Astrocyte of the spinal cord (primary cell): ENCODE measurements around the gene BPIFB3.
"Not testable (repeated sequence)": the region's sequence is repeated elsewhere in the genome, so short reads cannot be mapped to it uniquely, and the experiment has no call there.

ENCODE experiments used
- DNase-seq: peaks from one replicate; pipeline ENCODE4 v3.0.0; 2011; ENCODE audit warnings: low read depth, low spot score
- H3K4me3 ChIP-seq: 2 replicates; pipeline ENCODE4 v1.5.1; 2011; ENCODE audit warnings: low read depth, mild to moderate bottlenecking, low read length, moderate library complexity
- CTCF ChIP-seq: IDR thresholded peaks from 2 replicates; pipeline ENCODE4 v1.5.1; 2012; ENCODE audit warnings: low read depth, mild to moderate bottlenecking, low read length, inconsistent platforms
- in situ Hi-C: cut with HindIII; loops from 2 replicates; pipeline ENCODE4 v1.10.0; 2017; ENCODE audit warnings: low sequenced_read_pairs

Gene BPIFB3

GRCh38 chr20:33091693-33092092, 38.0 kb downstream of the BPIFB3 start:
- no peak for DNase-seq
- H3K4me3 ChIP-seq = no peak overlapping the region
- no peak for TF ChIP-seq CTCF
- in situ Hi-C loops = no loop called here

- TF ChIP-seq CTCF = no peak
- in situ Hi-C loops = no loop called here
Observed at GRCh38 chr20:33092361-33092760, 38.7 kb downstream of the BPIFB3 start.

GRCh38 chr20:33093074-33093473, 39.4 kb downstream of the BPIFB3 start:
- TF ChIP-seq CTCF = no peak
- no peak overlapping the region for H3K4me3 ChIP-seq
- in situ Hi-C loops = no loop called here
- DNase-seq = no peak

More at GRCh38 chr20:33092361-33092760, 38.7 kb downstream of the BPIFB3 start:
- H3K4me3 ChIP-seq = no peak overlapping the region
- no peak for DNase-seq

- in situ Hi-C loops = no loop called here
- no peak overlapping the region for H3K4me3 ChIP-seq
- no peak for DNase-seq
- TF ChIP-seq CTCF = no peak
Observed at GRCh38 chr20:33093582-33093981, 39.9 kb downstream of the BPIFB3 start.

- no peak for TF ChIP-seq CTCF
Observed at GRCh38 chr20:33095249-33095648, 41.5 kb downstream of the BPIFB3 start.

GRCh38 chr20:33095902-33096584, 42.3 kb downstream of the BPIFB3 start:
- TF ChIP-seq CTCF = peak; percentile 60
- peak; percentile 15 for DNase-seq
- in situ Hi-C loops, H3K4me3 ChIP-seq: not testable (repeated sequence)

More at GRCh38 chr20:33095249-33095648, 41.5 kb downstream of the BPIFB3 start:
- no peak overlapping the region for H3K4me3 ChIP-seq
- in situ Hi-C loops = no loop called here
- DNase-seq = no peak
